Right lobe of liver (tissue), 4 donors: Measurements from ENCODE around the gene ADGRF5.

ENCODE experiments used
- CTCF ChIP-seq, 4 donors: fragments of 200-600 bp in 3 of 4; fragments of 450-650 bp in 1 of 4; IDR thresholded peaks; one replicate each; pipeline versions ENCODE4 v1.5.1 to v1.8.0; 2016 to 2022; ENCODE audit warnings: antibody characterized with exemption in 4 of 4, mild to moderate bottlenecking in 2 of 4
- POLR2A ChIP-seq: fragments of 450-650 bp; IDR thresholded peaks from one replicate; pipeline ENCODE4 v1.6.1; 2017; ENCODE audit warnings: antibody characterized with exemption, mild to moderate bottlenecking
- donor health status: DM: no; HTN: no; CAD: no.
- donor health status: DM: no; HTN: no; CAD: no.
- donor health status: DM: no; HTN: yes; CAD: no.

GRCh38 chr6:46921731-46922130, at the start of gene ADGRF5:
- no peak for TF ChIP-seq CTCF (IDR thresholded peaks at IDR 0.05)
- peak; percentile 14 for TF ChIP-seq POLR2A
